Gastrocnemius medialis (tissue), 4 donors: ENCODE results near the gene DRGX. TPM values are rescaled to one million over a fixed set of nuclear protein-coding genes. Genes with fewer than 3 reads are reported as not detected.

Source experiments
- ATAC-seq, 2 donors: fragments of 150-250 bp; one replicate each; pipeline ENCODE4 v1.9.1; 2016
- DNase-seq, 2 donors: peaks; one replicate each; pipeline ENCODE4 v3.0.0-alpha.2; 2019
- H3K27ac ChIP-seq, 4 donors: fragments of 200-600 bp; sonication (generic); 1 replicate in 1 of 4; 2 replicates in 3 of 4; pipeline ENCODE4 v1.5.1; 2016 to 2018; ENCODE audit warnings: mild to moderate bottlenecking in 2 of 4, moderate library complexity in 1 of 4
- H3K27me3 ChIP-seq, 3 donors: fragments of 200-600 bp; sonication (generic) in 2 of 3; 1 replicate in 1 of 3; 2 replicates in 2 of 3; pipeline versions ENCODE4 v1.5.1 to v1.6.0; 2016 to 2019; ENCODE audit warnings: mild to moderate bottlenecking in 1 of 3, moderate library complexity in 1 of 3
- H3K36me3 ChIP-seq, 2 donors: fragments of 200-600 bp; sonication (generic) in 1 of 2; one replicate each; pipeline ENCODE4 v1.5.1; 2017 to 2018
- H3K4me1 ChIP-seq, 2 donors: fragments of 200-600 bp; sonication (generic) in 1 of 2; one replicate each; pipeline ENCODE4 v1.5.1; 2016 to 2017; ENCODE audit warnings: mild to moderate bottlenecking in 2 of 2
- H3K4me3 ChIP-seq, 4 donors: fragments of 200-600 bp; sonication (generic) in 3 of 4; 1 replicate in 1 of 4; 2 replicates in 3 of 4; pipeline ENCODE4 v1.5.1; 2016 to 2019; ENCODE audit warnings: mild to moderate bottlenecking in 2 of 4
- H3K9me3 ChIP-seq, 3 donors: fragments of 200-600 bp; sonication (generic) in 2 of 3; 1 replicate in 1 of 3; 2 replicates in 2 of 3; pipeline ENCODE4 v1.5.1; 2016 to 2019
- POLR2A ChIP-seq, 2 donors: fragments of 450-650 bp; IDR thresholded peaks; one replicate each; pipeline ENCODE4 v1.6.1; 2017; ENCODE audit warnings: antibody characterized with exemption in 2 of 2, mild to moderate bottlenecking in 2 of 2, moderate library complexity in 2 of 2
- in situ Hi-C, 4 donors: fragments of 200-750 bp; cut with MboI; loops; one replicate each; pipeline versions ENCODE4 v1.15.0 to v1.8.0; 2017; ENCODE audit warnings: low sequenced_read_pairs in 4 of 4
- intact Hi-C: fragments of 100-400 bp; cut with DNase I; formaldehyde crosslinking; loops from one replicate; pipeline ENCODE4 v1.15.1; 2023; ENCODE audit warnings: low total_unique reads
- total RNA-seq, 4 donors: library from RNA; depleted of rRNA; stranded (reverse); fragments of >200 nt; gene quantifications; one replicate each; pipeline versions ENCODE4 v1.1.0 to v1.2.3, GENCODE V29; 2016
- TF ChIP-seq, protein P1 (sequence below), 5 experiments: fragments of 450-650 bp in 3 of 5; fragments of 200-600 bp in 2 of 5; sonication (generic) in 2 of 5; IDR thresholded peaks in 4 of 5; conservative IDR thresholded peaks in 1 of 5; 1 replicate in 4 of 5; 2 replicates in 1 of 5; pipeline ENCODE4 v1.5.1; 2016 to 2019; ENCODE audit warnings: antibody characterized with exemption in 5 of 5, mild to moderate bottlenecking in 3 of 5, moderate library complexity in 3 of 5

The DRGX gene
- total RNA-seq, 4 donors from 2014 or later, result not detected

GRCh38 chr10:49419005-49419404 is 23.1 kb upstream of the DRGX start:
- Histone ChIP-seq H3K27ac (no peak overlapping the region), H3K27me3 (no peaks in the 10 kb centered on the region), H3K9me3 (no peaks in the 10 kb centered on the region), H3K4me1 (no peaks in the 10 kb centered on the region), H3K36me3 (no peaks in the 10 kb centered on the region), H3K4me3 (no peak overlapping the region)
- in situ Hi-C loops (loop anchor here in 3 of 4 donors (10.0 to 25.0 kb wide), 2 partner anchors 93 to 96 kb away; no protein-coding TSS in a partner anchor), intact Hi-C loops (loop anchor here (10.0 kb wide), 1 partner anchor 434 kb away; no protein-coding TSS in a partner anchor)
- DNase-seq, result no peak
- no peak for TF ChIP-seq POLR2A (IDR thresholded peaks at IDR 0.05)
- no peak for ATAC-seq

- Histone ChIP-seq H3K27ac (no peak overlapping the region), H3K4me1 (no peaks in the 10 kb centered on the region), H3K9me3 (no peaks in the 10 kb centered on the region), H3K4me3 (no peak overlapping the region), H3K36me3 (no peaks in the 10 kb centered on the region), H3K27me3 (no peaks in the 10 kb centered on the region)
- DNase-seq (no peak), ATAC-seq (no peak)
- intact Hi-C loops (loop anchor here (10.0 kb wide), 1 partner anchor 434 kb away; no protein-coding TSS in a partner anchor), in situ Hi-C loops (loop anchor here in 3 of 4 donors (10.0 to 25.0 kb wide), 2 partner anchors 94 to 96 kb away; no protein-coding TSS in a partner anchor)
- TF ChIP-seq, protein P1, sequence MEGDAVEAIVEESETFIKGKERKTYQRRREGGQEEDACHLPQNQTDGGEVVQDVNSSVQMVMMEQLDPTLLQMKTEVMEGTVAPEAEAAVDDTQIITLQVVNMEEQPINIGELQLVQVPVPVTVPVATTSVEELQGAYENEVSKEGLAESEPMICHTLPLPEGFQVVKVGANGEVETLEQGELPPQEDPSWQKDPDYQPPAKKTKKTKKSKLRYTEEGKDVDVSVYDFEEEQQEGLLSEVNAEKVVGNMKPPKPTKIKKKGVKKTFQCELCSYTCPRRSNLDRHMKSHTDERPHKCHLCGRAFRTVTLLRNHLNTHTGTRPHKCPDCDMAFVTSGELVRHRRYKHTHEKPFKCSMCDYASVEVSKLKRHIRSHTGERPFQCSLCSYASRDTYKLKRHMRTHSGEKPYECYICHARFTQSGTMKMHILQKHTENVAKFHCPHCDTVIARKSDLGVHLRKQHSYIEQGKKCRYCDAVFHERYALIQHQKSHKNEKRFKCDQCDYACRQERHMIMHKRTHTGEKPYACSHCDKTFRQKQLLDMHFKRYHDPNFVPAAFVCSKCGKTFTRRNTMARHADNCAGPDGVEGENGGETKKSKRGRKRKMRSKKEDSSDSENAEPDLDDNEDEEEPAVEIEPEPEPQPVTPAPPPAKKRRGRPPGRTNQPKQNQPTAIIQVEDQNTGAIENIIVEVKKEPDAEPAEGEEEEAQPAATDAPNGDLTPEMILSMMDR (IDR thresholded peaks at IDR 0.05 in 4 of 5, conservative IDR thresholded peaks at IDR 0.05 in 1 of 5), result peak in 1 of 5 experiments; percentile 12
- TF ChIP-seq POLR2A (IDR thresholded peaks at IDR 0.05), result no peak
Measured at GRCh38 chr10:49418328-49418727, 22.4 kb upstream of the DRGX start.

GRCh38 chr10:49418053-49418326 is 22.1 kb upstream of the DRGX start:
- H3K36me3 ChIP-seq, result no peaks in the 10 kb centered on the region
- intact Hi-C loops (loop anchor here (10.0 kb wide), 1 partner anchor 433 kb away; no protein-coding TSS in a partner anchor), in situ Hi-C loops (loop anchor here in 3 of 4 donors (10.0 to 25.0 kb wide), 2 partner anchors 94 to 97 kb away; no protein-coding TSS in a partner anchor)
- H3K27me3 ChIP-seq, result no peaks in the 10 kb centered on the region
- H3K27ac ChIP-seq, result no peak overlapping the region
- no peak overlapping the region for H3K4me3 ChIP-seq
- H3K9me3 ChIP-seq, result no peaks in the 10 kb centered on the region
- TF ChIP-seq POLR2A (IDR thresholded peaks at IDR 0.05), result no peak
- TF ChIP-seq, protein P1 (IDR thresholded peaks at IDR 0.05 in 4 of 5, conservative IDR thresholded peaks at IDR 0.05 in 1 of 5), result no peak
- DNase-seq (no peak), ATAC-seq (no peak)
- no peaks in the 10 kb centered on the region for H3K4me1 ChIP-seq

GRCh38 chr10:49417311-49418052 is 21.6 kb upstream of the DRGX start:
- TF ChIP-seq, protein P1 (IDR thresholded peaks at IDR 0.05 in 4 of 5, conservative IDR thresholded peaks at IDR 0.05 in 1 of 5), result no peak
- no peak for TF ChIP-seq POLR2A (IDR thresholded peaks at IDR 0.05)
- Histone ChIP-seq H3K27ac (no peak overlapping the region), H3K27me3 (no peaks in the 10 kb centered on the region), H3K4me1 (no peaks in the 10 kb centered on the region), H3K36me3 (no peaks in the 10 kb centered on the region), H3K9me3 (no peaks in the 10 kb centered on the region), H3K4me3 (no peak overlapping the region)
- in situ Hi-C loops, result loop anchor here in 3 of 4 donors (10.0 to 25.0 kb wide), 2 partner anchors 95 to 97 kb away; no protein-coding TSS in a partner anchor
- intact Hi-C loops, result loop anchor here (10.0 kb wide), 1 partner anchor 433 kb away; no protein-coding TSS in a partner anchor
- DNase-seq (no peak), ATAC-seq (no peak)

GRCh38 chr10:49415846-49416245 is 20.0 kb upstream of the DRGX start:
- in situ Hi-C loops (loop anchor here in 3 of 4 donors (10.0 to 25.0 kb wide), 2 partner anchors 96 to 99 kb away; no protein-coding TSS in a partner anchor), intact Hi-C loops (loop anchor here (10.0 kb wide), 1 partner anchor 431 kb away; no protein-coding TSS in a partner anchor)
- DNase-seq, result no peak
- Histone ChIP-seq H3K4me3 (no peak overlapping the region), H3K4me1 (no peaks in the 10 kb centered on the region), H3K36me3 (no peaks in the 10 kb centered on the region), H3K27me3 (no peaks in the 10 kb centered on the region), H3K27ac (no peak overlapping the region), H3K9me3 (no peaks in the 10 kb centered on the region)
- no peak for ATAC-seq
- no peak for TF ChIP-seq POLR2A (IDR thresholded peaks at IDR 0.05)
- TF ChIP-seq, protein P1 (IDR thresholded peaks at IDR 0.05 in 4 of 5, conservative IDR thresholded peaks at IDR 0.05 in 1 of 5), result no peak
